Breast epithelium (tissue), 4 donors: Measurements from ENCODE around the gene CA10. TPM values are rescaled to one million over a fixed set of nuclear protein-coding genes. Genes with fewer than 3 reads are reported as not detected.

Experiments
- DNase-seq, 2 donors: peaks; one replicate each; pipeline ENCODE4 v3.0.0-alpha.2; 2019; ENCODE audit warnings: low spot score in 2 of 2
- H3K27ac ChIP-seq, 2 donors: fragments of 200-600 bp; sonication (generic) in 1 of 2; one replicate each; pipeline ENCODE4 v1.5.1; 2016 to 2019; ENCODE audit warnings: mild to moderate bottlenecking in 1 of 2
- H3K27me3 ChIP-seq, 2 donors: fragments of 200-600 bp; sonication (generic) in 1 of 2; one replicate each; pipeline versions ENCODE4 v1.5.1 to v1.6.0; 2017 to 2019; ENCODE audit warnings: control low read depth in 1 of 2, mild to moderate bottlenecking in 1 of 2
- H3K36me3 ChIP-seq: fragments of 200-600 bp; one replicate; pipeline ENCODE4 v1.5.1; 2019
- H3K4me1 ChIP-seq, 2 donors: fragments of 200-600 bp; sonication (generic); one replicate each; pipeline ENCODE4 v1.5.1; 2016 to 2019; ENCODE audit warnings: control low read depth in 1 of 2
- H3K4me3 ChIP-seq, 3 donors: fragments of 200-600 bp; sonication (generic); 1 replicate in 2 of 3; 2 replicates in 1 of 3; pipeline ENCODE4 v1.5.1; 2016 to 2019; ENCODE audit warnings: mild to moderate bottlenecking in 3 of 3, moderate library complexity in 2 of 3
- H3K9me3 ChIP-seq, 2 donors: fragments of 200-600 bp; sonication (generic) in 1 of 2; one replicate each; pipeline ENCODE4 v1.5.1; 2016 to 2019; ENCODE audit warnings: control low read depth in 1 of 2
- CTCF ChIP-seq, 3 donors: fragments of 450-650 bp; IDR thresholded peaks; one replicate each; pipeline ENCODE4 v1.5.1; 2016 to 2017; ENCODE audit warnings: antibody characterized with exemption in 3 of 3, mild to moderate bottlenecking in 3 of 3, moderate library complexity in 3 of 3
- POLR2A ChIP-seq: fragments of 450-650 bp; IDR thresholded peaks from one replicate; pipeline ENCODE4 v1.6.1; 2016; ENCODE audit warnings: antibody characterized with exemption, mild to moderate bottlenecking, moderate library complexity
- POLR2AphosphoS5 ChIP-seq, 3 donors: sonication (generic); formaldehyde crosslinking; IDR thresholded peaks; one replicate each; pipeline ENCODE4 v1.6.1; 2017; ENCODE audit warnings: antibody characterized with exemption in 3 of 3
- intact Hi-C: fragments of 100-400 bp; cut with DNase I; formaldehyde crosslinking; loops from one replicate; pipeline ENCODE4 v1.15.1; 2023; ENCODE audit warnings: low total_unique reads
- total RNA-seq, 3 donors: library from RNA; depleted of rRNA; stranded (reverse); fragments of >200 nt; gene quantifications; one replicate each; pipeline ENCODE4 v1.1.0, GENCODE V29; 2016

Gene CA10
- total RNA-seq, 3 donors from 2014 or later, result not detected

- no peaks in the 10 kb centered on the region for H3K9me3 ChIP-seq
- TF ChIP-seq POLR2A (no peak), POLR2AphosphoS5 (IDR thresholded peaks at IDR 0.05) (no peak), CTCF (IDR thresholded peaks at IDR 0.05) (no peak)
- no peaks in the 10 kb centered on the region for H3K27me3 ChIP-seq
- intact Hi-C loops, result no loop called here
- no peaks in the 10 kb centered on the region for H3K36me3 ChIP-seq
- H3K4me1 ChIP-seq, result no peaks in the 10 kb centered on the region
- no peak for DNase-seq
- H3K27ac ChIP-seq, result no peak overlapping the region
- no peak overlapping the region for H3K4me3 ChIP-seq
These were observed 435.5 kb downstream of the CA10 start for GRCh38 chr17:51722994-51723393.

- intact Hi-C loops, result no loop called here
- DNase-seq, result no peak
- H3K27ac ChIP-seq, result no peak overlapping the region
- TF ChIP-seq POLR2A (no peak), CTCF (IDR thresholded peaks at IDR 0.05) (no peak), POLR2AphosphoS5 (IDR thresholded peaks at IDR 0.05) (no peak)
- no peaks in the 10 kb centered on the region for H3K9me3 ChIP-seq
- H3K36me3 ChIP-seq, result no peaks in the 10 kb centered on the region
- H3K4me3 ChIP-seq, result no peak overlapping the region
- H3K27me3 ChIP-seq, result no peaks in the 10 kb centered on the region
- no peaks in the 10 kb centered on the region for H3K4me1 ChIP-seq
These were observed 436.8 kb downstream of the CA10 start for GRCh38 chr17:51721730-51722129.

- Histone ChIP-seq H3K4me3 (no peak overlapping the region), H3K4me1 (no peaks in the 10 kb centered on the region), H3K27me3 (no peaks in the 10 kb centered on the region), H3K9me3 (no peaks in the 10 kb centered on the region), H3K27ac (no peak overlapping the region), H3K36me3 (no peaks in the 10 kb centered on the region)
- intact Hi-C loops, result no loop called here
- DNase-seq, result no peak
- TF ChIP-seq POLR2A, result no peak
- TF ChIP-seq POLR2AphosphoS5 (IDR thresholded peaks at IDR 0.05), result no peak
- no peak for TF ChIP-seq CTCF (IDR thresholded peaks at IDR 0.05)
These were observed 438.1 kb downstream of the CA10 start for GRCh38 chr17:51720439-51720838.

GRCh38 chr17:51718983-51719382 is 439.5 kb downstream of the CA10 start:
- intact Hi-C loops, result no loop called here
- Histone ChIP-seq H3K9me3 (no peaks in the 10 kb centered on the region), H3K36me3 (no peaks in the 10 kb centered on the region), H3K27me3 (no peaks in the 10 kb centered on the region), H3K4me1 (no peaks in the 10 kb centered on the region), H3K27ac (no peak overlapping the region), H3K4me3 (no peak overlapping the region)
- no peak for DNase-seq
- TF ChIP-seq POLR2AphosphoS5 (IDR thresholded peaks at IDR 0.05) (no peak), POLR2A (no peak), CTCF (IDR thresholded peaks at IDR 0.05) (no peak)

GRCh38 chr17:51711581-51711980 is 446.9 kb downstream of the CA10 start:
- H3K4me1 ChIP-seq, result no peaks in the 10 kb centered on the region
- intact Hi-C loops, result no loop called here
- no peak overlapping the region for H3K4me3 ChIP-seq
- TF ChIP-seq CTCF (IDR thresholded peaks at IDR 0.05), result no peak
- TF ChIP-seq POLR2AphosphoS5 (IDR thresholded peaks at IDR 0.05), result no peak
- no peak for TF ChIP-seq POLR2A
- no peaks in the 10 kb centered on the region for H3K27me3 ChIP-seq
- H3K36me3 ChIP-seq, result no peaks in the 10 kb centered on the region
- H3K27ac ChIP-seq, result no peak overlapping the region
- no peaks in the 10 kb centered on the region for H3K9me3 ChIP-seq
- DNase-seq, result no peak
